GM19397 (cell line): ENCODE results near the gene LDB1.

ENCODE experiments used
- ATAC-seq: cut with Tn5 transposase; IDR thresholded peaks from one replicate; pipeline ENCODE4 v1.9.1; 2021; ENCODE audit warnings: mild to moderate bottlenecking, moderate library complexity; ENCODE audit not compliant: unreplicated experiment

The LDB1 gene

DNA sequence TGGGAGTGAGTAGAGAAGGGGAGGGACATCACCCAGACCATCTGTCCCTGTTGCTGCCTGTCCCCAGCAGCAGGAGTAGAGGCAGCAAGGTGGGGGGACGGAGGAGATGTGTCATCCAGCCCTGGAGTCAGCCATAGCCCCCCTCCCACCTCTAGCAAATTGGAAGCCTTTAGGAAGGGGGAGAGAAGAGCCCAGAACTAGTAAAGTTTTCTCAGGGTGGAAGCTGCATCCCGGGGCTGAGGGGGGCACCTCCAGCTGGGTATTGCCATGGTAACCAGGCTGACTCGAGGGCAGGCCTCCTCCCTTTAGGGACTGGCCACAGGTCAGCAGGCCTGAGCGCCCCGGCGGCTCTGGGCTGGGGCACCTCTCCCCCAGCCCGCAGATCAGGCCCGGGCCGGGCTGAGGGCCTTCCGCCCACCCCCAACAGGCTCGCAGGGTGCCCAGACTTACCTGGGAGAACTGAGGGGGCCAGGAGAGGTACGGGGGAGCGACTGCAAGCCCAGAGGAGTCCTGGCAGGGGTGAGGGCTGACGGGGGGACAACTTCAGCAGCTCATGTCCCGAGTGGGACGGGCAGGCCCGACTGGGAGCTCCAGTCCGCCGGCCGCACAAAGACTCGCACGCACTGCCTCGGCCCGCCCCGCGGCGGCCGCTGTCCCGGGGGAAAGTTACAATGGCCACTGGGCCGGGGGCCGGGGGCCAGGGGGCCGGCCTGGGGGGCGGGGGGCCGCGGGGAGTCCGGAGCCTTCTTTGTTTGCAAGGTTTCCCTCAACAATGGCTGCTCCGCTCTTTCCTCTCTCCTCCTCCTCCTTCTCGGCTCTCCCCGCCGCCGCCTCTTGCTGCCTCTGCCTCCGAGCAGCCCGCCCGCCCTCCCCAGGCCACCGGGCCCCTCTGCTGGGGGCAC, 6.0 kb downstream of the LDB1 start:
- peak; percentile 14 for ATAC-seq

DNA sequence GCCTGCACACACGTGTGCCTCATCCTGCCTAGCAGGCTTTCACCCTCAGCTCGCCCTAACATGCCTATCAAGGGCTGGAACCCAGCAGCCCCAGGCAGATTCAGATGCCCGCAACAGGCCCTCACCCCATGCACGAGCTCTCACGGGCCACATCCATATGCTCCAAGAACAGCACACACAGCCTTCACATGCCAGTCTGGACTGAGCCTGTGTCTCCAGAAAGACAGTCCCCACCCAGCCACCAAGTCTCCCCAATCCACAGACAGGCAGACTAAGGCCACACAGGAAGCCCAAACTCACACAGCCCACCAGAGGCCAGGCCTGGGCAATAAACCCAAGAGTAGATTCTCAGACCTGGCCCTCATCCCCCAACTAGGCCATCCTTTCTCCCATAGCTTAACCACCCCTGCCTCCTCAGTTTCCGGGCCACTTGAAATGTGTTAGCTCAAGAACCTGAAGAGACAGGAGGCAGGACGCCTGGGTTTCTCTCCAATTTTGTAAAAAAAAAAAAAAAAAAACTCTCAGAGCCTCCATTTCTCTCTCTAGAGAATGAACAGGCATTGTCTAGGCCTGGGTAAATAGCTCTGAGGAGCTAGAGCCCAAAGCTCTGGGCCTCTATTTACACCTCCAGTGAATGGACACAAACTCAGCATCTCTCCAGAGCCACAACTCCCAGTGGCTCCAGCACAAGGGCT, 6.8 kb downstream of the LDB1 start:
- no peak for ATAC-seq

- no peak for ATAC-seq
Observed at GRCh38 chr10:102112210-102112817, 7.9 kb downstream of the LDB1 start.

DNA sequence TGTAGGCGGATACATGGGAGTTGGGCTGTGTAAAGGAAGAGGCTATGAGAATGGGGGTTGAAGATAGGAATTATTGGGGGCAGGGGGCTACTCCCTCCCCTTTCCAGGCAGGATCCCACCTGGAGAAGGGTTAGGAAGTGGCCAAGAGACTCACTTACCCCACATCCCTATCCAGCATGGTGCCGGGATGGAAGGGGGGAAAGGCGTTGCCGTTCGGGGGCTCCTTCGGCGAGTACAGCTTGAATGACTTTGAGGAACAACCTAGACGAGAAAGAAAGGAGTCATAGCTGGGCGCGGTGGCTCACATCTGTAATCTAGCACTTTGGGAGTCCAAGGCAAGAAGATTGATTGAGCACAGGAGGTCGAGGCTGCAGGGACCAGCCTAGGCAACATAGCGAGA, 8.9 kb downstream of the LDB1 start:
- ATAC-seq = no peak

GRCh38 chr10:102109166-102110116, 10.7 kb downstream of the LDB1 start:
- ATAC-seq = no peak

DNA sequence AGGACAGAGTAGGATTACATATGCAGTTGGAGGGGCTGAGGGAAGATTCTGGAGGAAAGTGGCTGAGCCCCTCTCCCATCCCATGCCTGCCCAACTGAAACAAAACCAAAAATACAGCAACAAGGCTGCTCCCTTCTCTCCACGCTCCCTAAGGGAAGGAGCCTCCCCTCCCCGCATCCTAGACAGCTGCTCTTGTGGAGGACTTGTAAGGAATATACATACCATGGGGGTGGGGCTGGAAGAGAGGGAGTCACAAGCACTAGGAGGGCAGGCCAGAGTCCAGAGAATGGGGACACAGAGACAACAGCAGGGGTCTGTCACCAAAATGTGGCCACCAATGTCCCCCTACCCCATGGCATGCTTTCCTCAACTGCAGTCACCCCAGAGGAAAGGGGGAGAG, 13.2 kb downstream of the LDB1 start:
- ATAC-seq = no peak

GRCh38 chr10:102102421-102102820, 17.7 kb downstream of the LDB1 start:
- ATAC-seq = no peak

- no peak for ATAC-seq
Observed at GRCh38 chr10:102101152-102101551, 19.0 kb downstream of the LDB1 start.

- no peak for ATAC-seq
Observed at GRCh38 chr10:102096449-102096848, 23.7 kb downstream of the LDB1 start.

GRCh38 chr10:102090772-102091171, 29.4 kb downstream of the LDB1 start:
- no peak for ATAC-seq

DNA sequence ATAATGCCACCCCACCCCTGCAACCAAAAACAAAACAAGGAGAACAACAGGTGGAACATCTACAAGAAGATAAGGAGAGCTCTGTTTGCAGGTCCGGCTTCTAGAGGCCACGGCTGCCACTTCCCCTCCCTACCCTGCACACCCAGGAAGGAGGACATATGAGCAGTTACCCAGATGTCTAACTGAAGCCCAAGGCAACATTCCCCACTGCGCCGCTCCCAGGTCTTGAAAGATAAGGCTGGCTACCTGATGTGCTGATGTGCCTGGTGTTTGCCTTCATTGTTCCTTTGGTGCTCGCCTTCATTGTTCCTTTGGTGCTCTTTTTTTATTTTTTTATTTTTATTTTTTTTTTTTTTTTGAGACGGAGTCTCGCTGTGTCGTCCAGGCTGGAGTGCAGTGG, 34.0 kb downstream of the LDB1 start:
- ATAC-seq = no peak

DNA sequence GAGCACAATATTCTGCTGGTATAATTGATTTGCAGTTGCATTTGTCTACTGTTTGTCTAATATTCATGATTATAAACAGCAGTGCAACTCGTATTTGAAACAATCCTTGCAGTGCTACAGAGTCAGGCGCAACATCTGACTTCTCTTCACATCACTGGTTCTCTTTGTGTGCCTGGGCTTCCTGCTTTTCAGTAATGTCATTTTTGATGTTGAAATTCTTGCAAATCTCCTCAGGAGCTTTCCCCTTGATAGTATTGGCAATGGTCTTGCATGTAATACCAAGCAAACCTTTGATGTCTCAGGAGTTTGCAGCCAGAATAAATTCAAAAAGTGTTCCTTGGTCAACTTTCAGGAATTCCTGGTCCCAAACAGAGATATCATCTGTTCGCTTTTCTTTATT, 34.8 kb downstream of the LDB1 start:
- ATAC-seq = no peak

- ATAC-seq = no peak
Observed at GRCh38 chr10:102083541-102083940, 36.6 kb downstream of the LDB1 start.

GRCh38 chr10:102072673-102073527, 47.3 kb downstream of the LDB1 start:
- no peak for ATAC-seq

DNA sequence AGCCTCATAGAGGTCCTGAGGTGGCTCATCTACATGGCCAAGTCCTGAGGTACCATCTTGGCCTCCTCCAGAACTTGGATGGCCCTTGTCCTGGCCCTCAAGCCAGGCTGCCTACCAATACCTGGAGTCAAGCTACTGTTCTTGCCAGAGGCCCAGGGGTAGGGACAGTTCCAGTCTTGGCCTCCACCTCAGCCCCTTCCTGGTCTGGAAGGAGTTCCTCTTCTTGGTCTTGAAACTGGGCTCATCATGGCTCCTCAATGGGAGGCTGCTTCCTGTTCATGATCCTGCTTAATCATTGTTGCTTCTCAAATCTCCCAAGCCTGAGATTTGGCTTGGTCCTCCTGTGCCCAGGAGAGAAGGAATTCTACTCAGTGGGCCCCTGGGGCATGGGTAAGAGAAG, 51.1 kb downstream of the LDB1 start:
- ATAC-seq = no peak

GRCh38 chr10:102068216-102068615, 52.0 kb downstream of the LDB1 start:
- no peak for ATAC-seq

DNA sequence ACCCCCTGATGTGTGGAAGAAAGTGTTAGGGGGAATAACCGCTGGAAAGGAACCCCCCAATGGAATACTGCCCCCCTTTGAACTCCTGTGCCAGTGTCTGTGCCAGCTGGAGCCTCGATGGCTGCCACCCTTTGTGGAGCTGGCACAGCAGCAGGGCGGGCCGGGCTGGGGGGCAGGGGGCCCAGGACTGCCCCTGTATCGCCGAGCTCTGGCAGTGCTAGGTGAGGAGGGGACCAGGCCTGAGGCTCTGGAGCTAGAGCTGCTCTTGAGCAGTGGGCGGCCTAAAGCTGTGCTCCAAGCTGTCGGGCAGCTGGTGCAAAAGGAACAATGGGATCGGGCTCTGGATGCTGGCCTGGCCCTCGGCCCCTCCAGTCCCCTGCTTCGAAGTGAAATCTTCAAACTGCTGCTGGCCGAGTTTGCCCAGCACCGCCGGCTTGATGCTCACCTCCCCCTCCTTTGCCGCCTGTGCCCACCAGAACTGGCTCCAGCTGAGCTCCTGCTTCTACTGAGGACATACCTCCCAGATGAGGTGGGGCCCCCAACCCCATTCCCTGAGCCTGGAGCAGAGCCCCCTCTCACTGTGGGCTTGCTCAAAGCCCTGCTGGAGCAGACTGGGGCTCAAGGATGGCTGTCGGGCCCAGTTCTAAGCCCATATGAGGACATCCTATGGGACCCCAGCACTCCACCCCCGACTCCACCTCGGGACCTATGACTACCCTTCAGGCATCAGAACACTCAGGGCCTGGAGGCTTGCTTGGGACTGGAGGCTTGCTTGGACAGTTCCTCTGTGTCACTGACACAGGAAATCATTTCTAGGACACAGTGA, 52.9 kb downstream of the LDB1 start:
- ATAC-seq = no peak

GRCh38 chr10:102066399-102067088, 53.6 kb downstream of the LDB1 start:
- ATAC-seq = no peak
